WI38 (cell line): ENCODE data around the gene PCSK9.

Source experiments
- H3K4me3 ChIP-seq: 2 replicates; pipeline ENCODE4 v1.5.1; 2011; ENCODE audit warnings: low read depth, mild to moderate bottlenecking, control low read depth, low read length
- CTCF ChIP-seq: IDR thresholded peaks from 2 replicates; pipeline ENCODE4 v1.5.1; 2012; ENCODE audit warnings: low read depth, mild to moderate bottlenecking, control low read depth, low read length

Gene PCSK9

GRCh38 chr1:55068638-55069037, 29.3 kb downstream of the PCSK9 start:
- no peak for TF ChIP-seq CTCF
- H3K4me3 ChIP-seq: no peak overlapping the region

- TF ChIP-seq CTCF: no peak
- no peak overlapping the region for H3K4me3 ChIP-seq
Observed at GRCh38 chr1:55069280-55069679, 29.9 kb downstream of the PCSK9 start.

GRCh38 chr1:55070293-55071164, 31.2 kb downstream of the PCSK9 start:
- H3K4me3 ChIP-seq: no peak overlapping the region
- TF ChIP-seq CTCF: no peak

GRCh38 chr1:55071477-55071876, 32.1 kb downstream of the PCSK9 start:
- H3K4me3 ChIP-seq: no peak overlapping the region
- TF ChIP-seq CTCF: peak; percentile 36

GRCh38 chr1:55073187-55073916, 34.0 kb downstream of the PCSK9 start:
- no peak overlapping the region for H3K4me3 ChIP-seq
- TF ChIP-seq CTCF: no peak

- no peak for TF ChIP-seq CTCF
- H3K4me3 ChIP-seq: no peak overlapping the region
Observed at GRCh38 chr1:55074455-55074854, 35.1 kb downstream of the PCSK9 start.

GRCh38 chr1:55076356-55076755, 37.0 kb downstream of the PCSK9 start:
- H3K4me3 ChIP-seq: no peak overlapping the region
- TF ChIP-seq CTCF: no peak
